SU-DHL-6 (cell line): ENCODE measurements around the gene KRT16.

Experiments
- EZH2phosphoT487 ChIP-seq: fragments of 200-600 bp; sonication (generic), shearing (Covaris generic); conservative IDR thresholded peaks from 2 replicates; pipeline ENCODE4 v1.6.1; 2018; ENCODE audit warnings: mild to moderate bottlenecking, antibody characterized with exemption, low read length, moderate library complexity, mixed read lengths
- TF ChIP-seq, protein P1 (sequence below): fragments of 200-600 bp; sonication (generic); IDR thresholded peaks from one replicate; pipeline ENCODE4 v1.5.1; 2017; ENCODE audit warnings: antibody characterized with exemption, mild to moderate bottlenecking, low read length, moderate library complexity; ENCODE audit not compliant: insufficient read depth, poor library complexity, severe bottlenecking

DNA sequence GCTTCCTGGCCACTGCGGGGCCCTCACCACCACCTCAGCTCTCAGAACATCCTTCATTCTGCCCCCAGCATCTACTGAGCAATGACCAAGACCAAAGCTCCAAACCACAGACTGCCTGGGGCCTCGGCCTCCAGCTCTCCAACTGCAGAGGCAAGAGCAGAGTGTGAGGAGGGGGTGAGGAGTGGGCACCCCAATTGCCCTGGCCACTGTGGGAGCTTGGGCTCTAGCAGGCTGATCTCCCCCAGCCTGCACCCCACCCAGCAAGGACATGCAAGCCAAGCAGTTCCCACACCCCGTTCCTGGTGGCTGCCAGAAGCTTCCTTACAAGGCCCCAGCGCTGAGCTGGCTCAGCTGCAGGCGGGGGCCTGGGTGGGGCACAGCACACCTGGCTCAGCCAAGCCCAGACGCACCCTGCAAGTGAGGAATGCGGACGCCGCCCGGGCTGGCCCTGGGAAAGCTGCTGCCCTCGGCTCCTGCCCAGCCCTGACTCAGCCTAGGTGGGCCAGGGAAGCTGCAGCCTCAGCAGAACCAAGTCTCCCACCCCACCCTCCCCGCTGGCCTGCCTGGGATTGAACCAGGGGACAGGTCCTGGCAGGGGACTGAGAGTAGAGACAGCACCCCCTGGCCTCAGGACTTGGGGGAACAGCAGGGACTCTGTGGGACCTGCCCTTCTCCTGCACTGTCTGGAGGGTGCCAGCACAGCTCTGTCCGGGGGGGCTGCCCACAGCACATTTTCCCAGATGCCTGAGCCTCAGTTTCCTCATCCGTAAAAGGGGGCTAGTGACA is 41.5 kb upstream of the KRT16 start:
- TF ChIP-seq, protein P1, sequence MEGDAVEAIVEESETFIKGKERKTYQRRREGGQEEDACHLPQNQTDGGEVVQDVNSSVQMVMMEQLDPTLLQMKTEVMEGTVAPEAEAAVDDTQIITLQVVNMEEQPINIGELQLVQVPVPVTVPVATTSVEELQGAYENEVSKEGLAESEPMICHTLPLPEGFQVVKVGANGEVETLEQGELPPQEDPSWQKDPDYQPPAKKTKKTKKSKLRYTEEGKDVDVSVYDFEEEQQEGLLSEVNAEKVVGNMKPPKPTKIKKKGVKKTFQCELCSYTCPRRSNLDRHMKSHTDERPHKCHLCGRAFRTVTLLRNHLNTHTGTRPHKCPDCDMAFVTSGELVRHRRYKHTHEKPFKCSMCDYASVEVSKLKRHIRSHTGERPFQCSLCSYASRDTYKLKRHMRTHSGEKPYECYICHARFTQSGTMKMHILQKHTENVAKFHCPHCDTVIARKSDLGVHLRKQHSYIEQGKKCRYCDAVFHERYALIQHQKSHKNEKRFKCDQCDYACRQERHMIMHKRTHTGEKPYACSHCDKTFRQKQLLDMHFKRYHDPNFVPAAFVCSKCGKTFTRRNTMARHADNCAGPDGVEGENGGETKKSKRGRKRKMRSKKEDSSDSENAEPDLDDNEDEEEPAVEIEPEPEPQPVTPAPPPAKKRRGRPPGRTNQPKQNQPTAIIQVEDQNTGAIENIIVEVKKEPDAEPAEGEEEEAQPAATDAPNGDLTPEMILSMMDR, result no peak
- TF ChIP-seq EZH2phosphoT487, result no peak
